Endothelial cell (in vitro differentiated cells): ENCODE measurements around the gene PDLIM7. TPM values are rescaled to one million over a fixed set of nuclear protein-coding genes. Genes with fewer than 3 reads are reported as not detected.

Source experiments
- DNase-seq: peaks from one replicate; pipeline ENCODE4 v3.0.0; 2021; ENCODE audit warnings: low spot score
- H3K27ac Mint-ChIP-seq: one replicate; pipeline ENCODE4 v1.8.0; 2021; ENCODE audit warnings: mixed read lengths, inconsistent platforms; ENCODE audit not compliant: unreplicated experiment
- H3K27me3 Mint-ChIP-seq: one replicate; pipeline ENCODE4 v1.8.0; 2021; ENCODE audit warnings: mild to moderate bottlenecking, moderate library complexity, mixed read lengths, inconsistent platforms; ENCODE audit not compliant: unreplicated experiment
- H3K36me3 Mint-ChIP-seq: one replicate; pipeline ENCODE4 v1.8.0; 2021; ENCODE audit warnings: mild to moderate bottlenecking, low read depth, mixed read lengths, inconsistent platforms; ENCODE audit not compliant: unreplicated experiment
- H3K4me1 Mint-ChIP-seq: one replicate; pipeline ENCODE4 v1.8.0; 2021; ENCODE audit warnings: mild to moderate bottlenecking, mixed read lengths, inconsistent platforms; ENCODE audit not compliant: unreplicated experiment
- H3K4me3 Mint-ChIP-seq: one replicate; pipeline ENCODE4 v1.8.0; 2021; ENCODE audit warnings: mild to moderate bottlenecking, mixed read lengths, inconsistent platforms; ENCODE audit not compliant: unreplicated experiment
- H3K9me3 Mint-ChIP-seq: one replicate; pipeline ENCODE4 v1.8.0; 2021; ENCODE audit warnings: mixed read lengths, inconsistent platforms; ENCODE audit not compliant: unreplicated experiment
- CTCF ChIP-seq: fragments of 200-600 bp; sonication (generic); IDR thresholded peaks from one replicate; pipeline ENCODE4 v1.5.0; 2021; ENCODE audit warnings: antibody characterized with exemption; ENCODE audit not compliant: unreplicated experiment
- total RNA-seq: library from RNA; stranded (reverse); fragmentation: NEBNext Ultra II Directional; extraction: Animal tissue kit (Norgen Biotek cat#: 25700); gene quantifications from one replicate; pipeline ENCODE4 v1.2.1, GENCODE V29; 2021; ENCODE audit not compliant: unreplicated experiment

The PDLIM7 gene
- total RNA-seq, 1 donor from 2014 or later = 238 TPM

- Mint-ChIP-seq H3K27me3 (peaks cover 16% of the 10 kb centered on the region), H3K4me3 (no peak overlapping the region), H3K4me1 (no peaks in the 10 kb centered on the region), H3K27ac (no peak overlapping the region), H3K36me3 (peaks cover 26% of the 10 kb centered on the region), H3K9me3 (no peaks in the 10 kb centered on the region)
- DNase-seq = no peak
- TF ChIP-seq CTCF = no peak
Measured at GRCh38 chr5:177434942-177435738, 62.3 kb downstream of the PDLIM7 start.

GRCh38 chr5:177434437-177434836 lies 63.0 kb downstream of the PDLIM7 start:
- Mint-ChIP-seq H3K27me3 (peaks cover 15% of the 10 kb centered on the region), H3K9me3 (no peaks in the 10 kb centered on the region), H3K27ac (no peak overlapping the region), H3K4me3 (no peak overlapping the region), H3K36me3 (peaks cover 20% of the 10 kb centered on the region), H3K4me1 (no peaks in the 10 kb centered on the region)
- no peak for TF ChIP-seq CTCF
- no peak for DNase-seq

GRCh38 chr5:177433658-177434217 lies 63.7 kb downstream of the PDLIM7 start:
- Mint-ChIP-seq H3K27ac (no peak overlapping the region), H3K4me1 (peaks cover 6% of the 10 kb centered on the region), H3K36me3 (peaks cover 17% of the 10 kb centered on the region), H3K27me3 (peaks cover 13% of the 10 kb centered on the region), H3K4me3 (no peak overlapping the region), H3K9me3 (no peaks in the 10 kb centered on the region)
- no peak for DNase-seq
- no peak for TF ChIP-seq CTCF

Other genes with a start within 250 kb of the PDLIM7 start
- gene RAB24, start 193.9 kb downstream of the PDLIM7 start, total RNA-seq = 15.9 TPM
- 198 TPM for gene PRELID1, start 193.8 kb downstream of the PDLIM7 start, total RNA-seq
- 6.4 TPM for gene MXD3, start 185.7 kb downstream of the PDLIM7 start, total RNA-seq
- 137 TPM for gene LMAN2, start 145.9 kb downstream of the PDLIM7 start, total RNA-seq
- gene RGS14, start 139.7 kb downstream of the PDLIM7 start, total RNA-seq = 21.8 TPM
- not detected for gene SLC34A1, start 113.2 kb downstream of the PDLIM7 start, total RNA-seq
- not detected for gene PFN3, start 96.9 kb downstream of the PDLIM7 start, total RNA-seq
- 1.4 TPM for gene F12, start 88.0 kb downstream of the PDLIM7 start, total RNA-seq
- gene GRK6, start 70.9 kb downstream of the PDLIM7 start, total RNA-seq = 33.1 TPM
- 0.97 TPM for gene PRR7, start 50.8 kb downstream of the PDLIM7 start, total RNA-seq
- gene DBN1, start 24.0 kb downstream of the PDLIM7 start, total RNA-seq = 315 TPM
- gene DOK3, start 12.2 kb upstream of the PDLIM7 start, total RNA-seq = 51.4 TPM
- 125 TPM for gene DDX41, start 19.4 kb upstream of the PDLIM7 start, total RNA-seq
- 97.6 TPM for gene FAM193B, start 57.0 kb upstream of the PDLIM7 start, total RNA-seq
- 271 TPM for gene TMED9, start 94.6 kb upstream of the PDLIM7 start, total RNA-seq
- gene B4GALT7, start 102.5 kb upstream of the PDLIM7 start, total RNA-seq = 34.6 TPM